DND-41 (cell line): Measurements from ENCODE around the gene BUD13.
"Not testable (repeated sequence)": the region's sequence is repeated elsewhere in the genome, so short reads cannot be mapped to it uniquely, and the experiment has no call there.

ENCODE experiments used
- ATAC-seq: fragments of 200-7000 bp; cut with Tn5 transposase; 3 replicates; pipeline ENCODE4 v1.9.1; 2021; ENCODE audit warnings: low read depth; ENCODE audit not compliant: insufficient read depth
- DNase-seq: peaks from one replicate; pipeline ENCODE4 v3.0.0-alpha.2; 2020
- H2AFZ ChIP-seq: 2 replicates; pipeline ENCODE4 v1.6.0; 2012; ENCODE audit warnings: low read depth, low read length
- H3K27ac ChIP-seq: 2 replicates; pipeline ENCODE4 v1.5.1; 2012; ENCODE audit warnings: low read length, inconsistent platforms
- H3K27me3 ChIP-seq: fragments of 200-600 bp; sonication (generic); 2 replicates; pipeline ENCODE4 v1.6.0; 2012; ENCODE audit warnings: low read length, mild to moderate bottlenecking, inconsistent platforms; ENCODE audit not compliant: insufficient read depth, poor library complexity
- H3K36me3 ChIP-seq: 2 replicates; pipeline ENCODE4 v1.5.1; 2012; ENCODE audit warnings: low read length, inconsistent platforms; ENCODE audit not compliant: insufficient read depth
- H3K4me1 ChIP-seq: 2 replicates; pipeline ENCODE4 v1.5.1; 2012; ENCODE audit warnings: mild to moderate bottlenecking, low read length; ENCODE audit not compliant: insufficient read depth
- H3K4me2 ChIP-seq: 2 replicates; pipeline ENCODE4 v1.6.0; 2012; ENCODE audit warnings: mild to moderate bottlenecking, moderate library complexity, low read length, inconsistent platforms; ENCODE audit not compliant: insufficient read depth
- H3K4me3 ChIP-seq, 2 experiments: fragments of 200-600 bp in 1 of 2; shearing (Covaris generic) in 1 of 2; 2 replicates each; pipeline ENCODE4 v1.5.1; 2012 to 2016; ENCODE audit warnings: inconsistent platforms in 2 of 2, low read length in 2 of 2, mild to moderate bottlenecking in 2 of 2, low read depth in 1 of 2, moderate library complexity in 1 of 2
- H3K79me2 ChIP-seq: 2 replicates; pipeline ENCODE4 v1.6.0; 2012; ENCODE audit warnings: low read length, inconsistent platforms; ENCODE audit not compliant: insufficient read depth
- H3K9ac ChIP-seq: 2 replicates; pipeline ENCODE4 v1.6.0; 2012; ENCODE audit warnings: low read depth, mild to moderate bottlenecking, inconsistent platforms, low read length, moderate library complexity
- H3K9me3 ChIP-seq: 2 replicates; pipeline ENCODE4 v1.5.1; 2012; ENCODE audit warnings: low read length, moderate library complexity, mild to moderate bottlenecking, inconsistent platforms; ENCODE audit not compliant: insufficient read depth, severe bottlenecking
- H4K20me1 ChIP-seq: 2 replicates; pipeline ENCODE4 v1.6.0; 2012; ENCODE audit warnings: low read length; ENCODE audit not compliant: insufficient read depth
- CTCF ChIP-seq: IDR thresholded peaks from 2 replicates; pipeline ENCODE4 v1.5.1; 2012; ENCODE audit warnings: borderline replicate concordance, low read length, moderate library complexity, mild to moderate bottlenecking; ENCODE audit not compliant: poor library complexity, severe bottlenecking; ENCODE audit errors: extremely low read depth
- EZH2 ChIP-seq: IDR thresholded peaks from 3 replicates; pipeline ENCODE4 v1.6.1; 2012; ENCODE audit warnings: borderline replicate concordance, low read depth, mild to moderate bottlenecking, moderate library complexity, low read length, inconsistent platforms; ENCODE audit not compliant: severe bottlenecking

The BUD13 gene

GRCh38 chr11:116773203-116774097 lies 663 bp upstream of the BUD13 start:
- H3K9me3 ChIP-seq: no peaks in the 10 kb centered on the region
- peak overlapping the region; percentile 89 for H3K9ac ChIP-seq
- DNase-seq (no peak), ATAC-seq (no peak; the same call in 2 of the 3 replicates)
- H3K27me3 ChIP-seq: no peaks in the 10 kb centered on the region
- TF ChIP-seq EZH2 (no peak), CTCF (no peak)
- H3K36me3 ChIP-seq: peaks cover 36% of the 10 kb centered on the region
- peaks cover 34% of the 10 kb centered on the region for H3K4me1 ChIP-seq
- H2AFZ ChIP-seq: peak overlapping the region; percentile 93
- peak overlapping the region; percentile 94 for H3K27ac ChIP-seq
- H3K4me3 ChIP-seq: peak overlapping the region; percentile 49 to 87; a peak in 3 of 4 replicates
- peak overlapping the region; percentile 96 for H3K4me2 ChIP-seq
- H3K79me2 ChIP-seq: peaks cover 36% of the 10 kb centered on the region
- no peaks in the 10 kb centered on the region for H4K20me1 ChIP-seq

GRCh38 chr11:116771935-116772334 lies 852 bp downstream of the BUD13 start:
- ATAC-seq (no peak), DNase-seq (no peak)
- Histone ChIP-seq H3K4me2 (peak overlapping the region; percentile 96), H3K9ac (peak overlapping the region; percentile 89), H3K4me3 (peak overlapping the region; percentile 48 to 87), H3K27ac (peak overlapping the region; percentile 94), H3K36me3 (peaks cover 36% of the 10 kb centered on the region), H3K79me2 (peaks cover 45% of the 10 kb centered on the region), H2AFZ (peak overlapping the region; percentile 93), H3K9me3 (no peaks in the 10 kb centered on the region), H3K4me1 (peaks cover 34% of the 10 kb centered on the region), H4K20me1 (peaks cover 3% of the 10 kb centered on the region; the same call in 1 of the 2 replicates), H3K27me3 (no peaks in the 10 kb centered on the region)
- TF ChIP-seq EZH2 (no peak), CTCF (no peak)

GRCh38 chr11:116762132-116762531 lies 10.7 kb downstream of the BUD13 start:
- TF ChIP-seq EZH2: no peak
- TF ChIP-seq CTCF: no peak
- H2AFZ ChIP-seq: no peak overlapping the region
- ATAC-seq: no peak
- DNase-seq: no peak
- H3K27ac ChIP-seq: no peak overlapping the region
- no peaks in the 10 kb centered on the region for H3K27me3 ChIP-seq
- H3K4me1 ChIP-seq: no peaks in the 10 kb centered on the region
- H3K79me2 ChIP-seq: peaks cover 18% of the 10 kb centered on the region; the same call in 1 of the 2 replicates
- H3K9me3 ChIP-seq: no peaks in the 10 kb centered on the region
- H3K9ac ChIP-seq: no peak overlapping the region
- no peak overlapping the region for H3K4me2 ChIP-seq
- H3K36me3 ChIP-seq: peaks cover 99% of the 10 kb centered on the region
- H4K20me1 ChIP-seq: peaks cover 6% of the 10 kb centered on the region; the same call in 1 of the 2 replicates
- no peak overlapping the region for H3K4me3 ChIP-seq

GRCh38 chr11:116756044-116756443 lies 16.7 kb downstream of the BUD13 start:
- not testable (repeated sequence) for H3K9ac ChIP-seq, H3K4me1 ChIP-seq, ATAC-seq, H3K27ac ChIP-seq, H4K20me1 ChIP-seq, H3K4me3 ChIP-seq, H3K79me2 ChIP-seq, DNase-seq, H2AFZ ChIP-seq, H3K27me3 ChIP-seq, H3K4me2 ChIP-seq, H3K9me3 ChIP-seq
- H3K36me3 ChIP-seq: peaks cover 95% of the 10 kb centered on the region
